ENCODE measurements around the gene KITLG. TPM values are rescaled to one million over a fixed set of nuclear protein-coding genes. Genes with fewer than 3 reads are reported as not detected.
"Not testable (repeated sequence)": the region's sequence is repeated elsewhere in the genome, so short reads cannot be mapped to it uniquely, and the experiment has no call there.

Gene KITLG
- total RNA-seq, 2 donors from 2014 or later = 0.05 TPM; not detected in 1

DNA sequence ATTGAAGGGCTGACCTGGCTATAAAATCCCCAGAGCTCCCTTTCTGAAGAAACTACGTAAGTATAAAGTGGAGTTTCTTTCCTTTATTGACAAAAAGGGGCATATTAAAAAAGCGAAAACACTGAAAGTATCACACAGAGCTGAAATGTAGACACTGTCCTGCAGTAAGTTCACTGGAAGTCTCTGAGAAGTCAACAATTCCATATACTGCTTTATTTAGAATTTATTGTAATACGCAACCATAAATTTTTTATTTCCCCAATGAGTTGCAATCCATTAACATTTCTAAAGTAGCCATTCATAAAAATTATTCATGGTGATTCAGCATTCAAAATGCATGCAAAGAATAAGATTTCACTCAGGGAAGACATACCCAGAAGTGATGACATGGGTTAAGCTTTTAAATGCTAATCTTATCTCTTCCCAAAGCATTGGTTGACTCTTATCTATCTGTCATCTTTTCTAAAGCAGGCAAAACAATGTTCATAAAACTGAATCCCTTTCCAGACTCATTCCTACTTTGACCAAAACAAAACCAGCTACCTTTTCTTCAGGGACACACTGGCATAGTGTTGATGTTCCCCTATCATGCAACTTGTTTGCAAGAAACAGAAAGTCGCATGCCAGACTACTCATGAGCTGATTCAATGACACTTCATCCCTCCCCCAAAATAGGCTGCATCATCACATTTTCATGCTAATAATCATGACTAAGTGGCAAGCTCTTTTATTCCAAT lies 17.3 kb downstream of the KITLG start:
- H3K9me3 Mint-ChIP-seq = no peaks in the 10 kb centered on the region

DNA sequence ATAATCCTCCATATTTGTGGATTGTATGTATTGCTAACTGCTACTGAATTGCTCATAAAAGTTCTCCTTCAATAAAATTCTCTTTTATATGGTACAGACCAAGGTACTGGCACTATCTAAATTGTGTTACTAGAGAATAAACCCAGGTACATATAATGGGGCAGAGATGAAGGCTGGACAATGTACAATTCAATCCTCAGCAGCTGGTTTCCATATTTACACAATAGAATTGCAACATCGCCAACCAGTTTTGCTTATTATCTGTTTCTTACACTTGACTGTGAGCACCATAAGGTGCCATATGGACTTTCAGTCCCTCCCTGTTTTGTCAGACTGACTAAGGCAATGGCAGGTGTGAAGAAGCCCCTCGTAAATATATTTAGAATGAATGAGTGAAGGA lies 18.1 kb downstream of the KITLG start:
- Mint-ChIP-seq H3K4me3 (no peak overlapping the region), H3K9me3 (no peaks in the 10 kb centered on the region), H3K36me3 (ENCODE audit: low read depth) (no peaks in the 10 kb centered on the region), H3K27me3 (peaks cover 3% of the 10 kb centered on the region), H3K4me1 (no peaks in the 10 kb centered on the region), H3K27ac (no peak overlapping the region)
- no peak for ATAC-seq (replicated peaks)

More for the DNA sequence above, 17.3 kb downstream of the KITLG start:
- ATAC-seq (replicated peaks) = no peak
- Mint-ChIP-seq H3K36me3 (ENCODE audit: low read depth) (no peaks in the 10 kb centered on the region), H3K27ac (no peak overlapping the region), H3K27me3 (peaks cover 3% of the 10 kb centered on the region), H3K4me1 (no peaks in the 10 kb centered on the region), H3K4me3 (no peak overlapping the region)

DNA sequence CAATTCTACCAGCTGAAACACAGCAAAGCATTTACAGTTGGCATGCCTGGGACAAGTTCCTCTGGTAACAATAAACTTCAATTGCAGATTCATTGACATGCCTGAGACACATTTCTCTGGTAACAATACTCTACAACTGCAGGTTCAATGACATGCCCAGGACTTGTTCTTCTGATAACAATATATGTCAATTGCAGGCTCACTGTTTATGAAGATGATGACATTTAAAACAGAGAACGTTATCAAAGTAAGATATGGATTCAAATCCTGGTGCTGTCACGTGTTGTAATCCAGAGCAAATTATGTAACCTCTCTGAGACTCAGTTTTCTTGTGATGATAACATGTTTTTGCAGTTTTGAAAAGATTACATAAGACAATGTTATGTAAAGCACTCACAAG lies 20.5 kb downstream of the KITLG start:
- Mint-ChIP-seq H3K4me3 (no peak overlapping the region), H3K27ac (no peak overlapping the region), H3K36me3 (ENCODE audit: low read depth) (no peaks in the 10 kb centered on the region), H3K4me1 (no peaks in the 10 kb centered on the region), H3K9me3 (no peaks in the 10 kb centered on the region), H3K27me3 (peaks cover 3% of the 10 kb centered on the region)
- no peak for ATAC-seq (replicated peaks)

DNA sequence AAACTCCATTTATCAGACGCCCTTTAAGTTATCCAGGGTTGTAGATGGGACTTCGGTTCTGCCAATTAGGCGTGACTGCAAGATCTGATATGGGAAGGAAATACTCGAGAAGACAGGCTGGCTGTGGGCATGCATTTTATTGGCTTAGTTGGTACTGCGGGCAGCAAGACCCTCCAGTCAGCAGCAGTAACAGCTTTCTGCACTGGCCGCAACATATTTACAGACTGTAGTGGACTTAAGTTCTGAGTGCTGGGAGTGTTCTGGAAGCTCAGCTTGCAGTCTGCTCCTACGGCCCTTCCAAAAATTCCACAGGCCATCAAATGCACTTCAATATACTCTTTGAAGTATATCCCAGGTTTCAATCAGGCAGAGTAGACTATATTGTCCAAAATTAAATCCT lies 21.1 kb downstream of the KITLG start:
- no peaks in the 10 kb centered on the region for H3K4me1 Mint-ChIP-seq
- no peaks in the 10 kb centered on the region for H3K36me3 Mint-ChIP-seq (ENCODE audit: low read depth)
- ATAC-seq (replicated peaks) = no peak
- no peak overlapping the region for H3K4me3 Mint-ChIP-seq
- no peak overlapping the region for H3K27ac Mint-ChIP-seq
- H3K27me3 Mint-ChIP-seq = peaks cover 3% of the 10 kb centered on the region
- no peaks in the 10 kb centered on the region for H3K9me3 Mint-ChIP-seq

DNA sequence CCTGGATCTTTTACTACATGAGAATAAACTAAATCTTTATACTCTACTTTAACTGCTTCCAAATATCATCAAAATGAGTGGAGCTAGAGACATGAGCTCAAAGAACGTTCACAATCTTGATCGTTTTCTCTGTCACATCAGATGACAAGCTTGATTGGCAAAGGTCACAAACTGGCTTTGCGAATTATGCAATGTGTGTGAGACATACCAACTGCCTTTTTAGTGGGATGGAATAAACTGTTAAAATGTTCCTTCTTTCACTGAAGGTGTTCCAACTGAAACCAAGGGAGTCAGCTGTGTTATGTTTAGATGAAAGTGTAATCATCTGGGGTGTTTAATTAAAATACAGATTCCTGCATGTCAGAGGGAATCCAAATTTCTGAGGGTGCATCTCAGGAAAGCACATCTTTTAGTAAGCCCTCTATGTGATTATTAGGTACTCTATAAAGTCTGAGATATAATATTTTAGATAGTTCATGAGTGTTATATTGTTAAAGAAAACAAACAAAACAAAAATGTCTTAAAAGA lies 21.9 kb downstream of the KITLG start:
- no peaks in the 10 kb centered on the region for H3K9me3 Mint-ChIP-seq
- H3K4me3 Mint-ChIP-seq = no peak overlapping the region
- peaks cover 2% of the 10 kb centered on the region for H3K27me3 Mint-ChIP-seq
- ATAC-seq (replicated peaks) = no peak
- H3K36me3 Mint-ChIP-seq (ENCODE audit: low read depth) = no peaks in the 10 kb centered on the region
- no peak overlapping the region for H3K27ac Mint-ChIP-seq
- no peaks in the 10 kb centered on the region for H3K4me1 Mint-ChIP-seq

DNA sequence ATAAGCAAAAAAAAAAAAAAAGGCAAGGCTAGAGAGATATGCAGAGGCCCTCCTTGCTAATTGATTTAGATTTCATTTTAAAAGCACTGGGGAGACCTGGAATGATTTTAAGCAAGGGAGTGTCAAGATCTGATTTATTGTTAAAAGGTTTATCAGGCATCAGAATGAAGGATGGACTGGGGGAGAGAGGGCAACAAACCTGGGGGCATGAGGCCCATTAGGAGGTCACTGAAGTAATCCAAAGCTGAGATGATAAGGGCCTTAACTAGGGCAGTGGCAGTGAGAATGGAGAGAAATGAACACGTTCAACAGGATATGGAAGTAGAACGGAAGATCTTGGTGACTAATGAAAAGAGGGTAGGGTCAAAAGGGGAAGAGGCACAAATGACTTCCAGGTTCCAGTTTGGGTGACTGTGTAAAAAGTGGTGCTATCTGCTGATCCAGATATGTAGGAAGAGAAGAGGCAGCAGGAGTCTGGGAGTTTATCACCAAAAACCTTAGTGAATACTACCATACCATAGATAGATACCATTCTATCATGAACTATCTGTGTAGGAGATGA lies 24.0 kb downstream of the KITLG start:
- H3K27me3 Mint-ChIP-seq = no peaks in the 10 kb centered on the region
- no peaks in the 10 kb centered on the region for H3K36me3 Mint-ChIP-seq (ENCODE audit: low read depth)
- H3K4me1 Mint-ChIP-seq = no peaks in the 10 kb centered on the region
- ATAC-seq (replicated peaks) = no peak
- H3K4me3 Mint-ChIP-seq = no peak overlapping the region
- no peak overlapping the region for H3K27ac Mint-ChIP-seq
- H3K9me3 Mint-ChIP-seq = no peaks in the 10 kb centered on the region

DNA sequence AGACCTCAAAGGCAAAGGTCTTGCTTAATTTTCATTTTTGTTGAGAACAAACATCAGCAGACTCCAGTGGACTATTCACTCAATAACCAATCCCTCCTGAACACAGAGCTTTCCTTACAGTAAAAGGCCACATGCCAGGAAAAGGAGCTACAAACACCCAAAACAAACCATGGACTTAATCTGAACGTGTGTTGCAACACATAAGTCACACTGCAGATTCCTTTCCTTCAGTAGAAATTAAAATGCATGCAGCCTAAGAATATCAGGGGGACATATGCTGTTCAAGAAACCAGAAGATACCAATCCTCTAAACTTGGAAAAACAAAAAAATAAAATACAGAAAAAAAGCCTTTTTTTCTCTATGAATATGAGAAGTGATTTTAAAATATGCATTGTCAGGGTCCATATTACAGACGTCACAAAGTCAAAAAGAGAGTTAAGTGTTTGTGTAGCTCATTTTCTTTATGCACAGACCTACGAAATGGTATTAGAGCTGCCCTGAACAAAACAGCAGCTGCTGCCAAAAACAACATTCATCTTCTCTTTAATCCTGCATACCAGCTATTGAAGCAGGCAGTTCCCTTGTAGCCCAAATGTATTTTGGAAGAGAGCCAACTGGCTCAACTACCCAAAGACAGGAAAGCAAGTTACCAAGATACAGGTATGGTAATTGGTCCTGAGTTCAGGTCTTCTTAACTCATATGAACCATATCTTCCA lies 26.2 kb downstream of the KITLG start:
- H3K4me3 Mint-ChIP-seq = no peak overlapping the region
- H3K36me3 Mint-ChIP-seq (ENCODE audit: low read depth) = no peaks in the 10 kb centered on the region
- no peaks in the 10 kb centered on the region for H3K27me3 Mint-ChIP-seq
- no peaks in the 10 kb centered on the region for H3K4me1 Mint-ChIP-seq
- no peak overlapping the region for H3K27ac Mint-ChIP-seq
- ATAC-seq (replicated peaks) = no peak
- H3K9me3 Mint-ChIP-seq = no peaks in the 10 kb centered on the region

DNA sequence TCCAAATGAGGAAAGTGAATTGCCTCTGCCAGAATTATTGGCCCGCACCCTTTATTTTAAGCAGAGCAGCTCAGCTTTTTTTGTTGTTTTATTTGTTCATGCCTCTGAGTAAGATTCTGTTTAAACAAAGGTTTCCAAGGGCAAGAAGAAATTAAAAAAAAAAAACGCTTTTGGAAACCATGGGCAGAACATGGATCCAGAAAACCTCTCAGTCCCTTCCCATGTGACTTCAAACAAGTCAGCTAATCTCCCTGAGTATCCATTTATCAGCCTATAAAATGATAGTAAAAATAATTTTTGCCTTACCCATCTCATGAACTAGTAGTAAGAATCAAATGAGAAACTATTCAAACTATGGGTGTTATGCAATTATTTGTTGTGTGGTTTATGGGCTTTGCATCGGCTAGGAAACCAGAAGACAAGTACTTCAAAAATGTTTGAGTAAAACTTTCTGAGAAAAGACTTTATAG lies 27.6 kb downstream of the KITLG start:
- Mint-ChIP-seq H3K36me3 (ENCODE audit: low read depth) (no peaks in the 10 kb centered on the region), H3K4me3 (no peak overlapping the region), H3K4me1 (no peaks in the 10 kb centered on the region), H3K27ac (no peak overlapping the region), H3K27me3 (no peaks in the 10 kb centered on the region), H3K9me3 (no peaks in the 10 kb centered on the region)
- no peak for ATAC-seq (replicated peaks)

DNA sequence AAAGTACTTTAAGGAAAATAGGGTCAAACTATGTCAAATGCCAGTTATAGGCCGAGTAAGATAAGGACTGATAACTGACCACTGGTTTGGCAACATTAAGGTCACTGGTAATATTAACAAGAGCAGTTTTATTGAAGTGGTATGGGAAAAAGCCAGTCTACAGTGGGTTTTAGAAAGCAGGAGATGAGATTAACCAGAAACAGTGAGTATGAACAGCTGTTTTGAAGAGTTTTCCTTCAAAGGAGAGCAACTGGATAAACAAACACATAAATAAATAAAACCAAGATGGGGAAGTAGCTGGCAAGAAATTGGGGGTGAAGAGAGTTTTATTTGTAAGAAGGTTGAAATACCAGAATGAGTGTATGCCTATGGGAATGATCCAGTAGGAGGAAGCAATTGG lies 30.3 kb downstream of the KITLG start:
- Mint-ChIP-seq H3K9me3 (no peaks in the 10 kb centered on the region), H3K4me1 (no peaks in the 10 kb centered on the region), H3K4me3 (no peak overlapping the region), H3K36me3 (ENCODE audit: low read depth) (no peaks in the 10 kb centered on the region), H3K27me3 (no peaks in the 10 kb centered on the region), H3K27ac (no peak overlapping the region)
- no peak for ATAC-seq (replicated peaks)

DNA sequence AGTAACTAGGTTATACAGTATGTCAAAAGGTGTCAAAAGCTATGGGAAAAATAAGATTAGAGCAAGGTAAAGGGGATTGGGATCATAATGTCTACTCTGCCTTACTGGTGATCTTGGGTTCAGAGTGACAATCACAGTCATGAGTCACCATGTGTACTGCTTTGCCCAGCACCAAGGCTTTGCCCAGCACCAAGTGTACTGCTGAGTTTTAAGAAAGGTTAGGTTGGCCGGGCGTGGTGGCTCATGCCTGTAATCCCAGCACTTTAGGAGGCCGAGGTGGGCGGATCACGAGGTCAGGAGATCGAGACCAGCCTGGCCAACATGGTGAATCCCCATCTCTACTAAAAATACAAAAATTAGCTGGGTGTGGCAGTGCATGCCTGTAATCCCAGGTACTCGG lies 32.3 kb downstream of the KITLG start:
- not testable (repeated sequence) for H3K27ac Mint-ChIP-seq; H3K9me3 Mint-ChIP-seq; H3K27me3 Mint-ChIP-seq; H3K4me1 Mint-ChIP-seq; H3K36me3 Mint-ChIP-seq (ENCODE audit: low read depth); ATAC-seq (replicated peaks); H3K4me3 Mint-ChIP-seq

DNA sequence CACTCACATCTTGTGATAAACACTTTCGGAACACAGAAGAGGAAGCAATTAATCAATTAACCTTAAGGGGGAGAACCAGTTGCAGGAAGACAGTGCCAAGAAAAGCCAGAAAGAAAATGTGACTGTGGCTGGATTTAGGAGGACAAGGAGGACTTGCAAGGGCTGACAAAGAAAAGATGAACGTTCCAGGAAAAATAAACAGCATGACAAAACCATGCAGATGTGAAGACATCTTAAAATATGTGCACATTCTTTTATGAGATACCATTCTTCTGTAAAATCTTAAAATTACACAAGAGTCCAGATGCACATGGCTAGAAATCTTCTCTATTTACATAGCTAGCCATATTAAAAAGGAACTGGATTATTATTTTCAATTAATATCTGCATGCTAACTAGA lies 33.4 kb downstream of the KITLG start:
- no peak overlapping the region for H3K27ac Mint-ChIP-seq
- no peak overlapping the region for H3K4me3 Mint-ChIP-seq
- H3K9me3 Mint-ChIP-seq = no peaks in the 10 kb centered on the region
- no peak for ATAC-seq (replicated peaks)
- no peaks in the 10 kb centered on the region for H3K27me3 Mint-ChIP-seq
- H3K4me1 Mint-ChIP-seq = no peaks in the 10 kb centered on the region
- H3K36me3 Mint-ChIP-seq (ENCODE audit: low read depth) = no peaks in the 10 kb centered on the region

DNA sequence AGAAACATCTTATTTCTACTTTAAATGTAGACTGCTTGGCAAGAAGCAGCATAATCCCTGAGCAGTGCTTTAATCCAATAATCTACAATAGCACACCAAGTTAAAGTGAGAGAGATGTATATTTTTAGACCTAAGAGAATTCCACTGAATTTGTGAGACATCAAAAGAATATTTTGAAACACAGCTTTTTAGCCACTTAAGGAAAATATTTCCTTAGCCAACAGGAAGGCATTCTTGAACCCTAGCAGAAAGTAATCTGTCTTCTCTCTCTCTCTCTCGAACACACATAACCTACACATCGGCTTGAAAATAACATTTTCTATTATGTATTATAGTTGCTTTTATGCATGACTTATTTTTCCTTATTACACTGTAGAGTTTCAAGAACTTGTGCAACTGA lies 34.0 kb downstream of the KITLG start:
- no peaks in the 10 kb centered on the region for H3K27me3 Mint-ChIP-seq
- no peaks in the 10 kb centered on the region for H3K36me3 Mint-ChIP-seq (ENCODE audit: low read depth)
- no peak for ATAC-seq (replicated peaks)
- no peaks in the 10 kb centered on the region for H3K9me3 Mint-ChIP-seq
- no peaks in the 10 kb centered on the region for H3K4me1 Mint-ChIP-seq
- H3K4me3 Mint-ChIP-seq = no peak overlapping the region
- no peak overlapping the region for H3K27ac Mint-ChIP-seq

DNA sequence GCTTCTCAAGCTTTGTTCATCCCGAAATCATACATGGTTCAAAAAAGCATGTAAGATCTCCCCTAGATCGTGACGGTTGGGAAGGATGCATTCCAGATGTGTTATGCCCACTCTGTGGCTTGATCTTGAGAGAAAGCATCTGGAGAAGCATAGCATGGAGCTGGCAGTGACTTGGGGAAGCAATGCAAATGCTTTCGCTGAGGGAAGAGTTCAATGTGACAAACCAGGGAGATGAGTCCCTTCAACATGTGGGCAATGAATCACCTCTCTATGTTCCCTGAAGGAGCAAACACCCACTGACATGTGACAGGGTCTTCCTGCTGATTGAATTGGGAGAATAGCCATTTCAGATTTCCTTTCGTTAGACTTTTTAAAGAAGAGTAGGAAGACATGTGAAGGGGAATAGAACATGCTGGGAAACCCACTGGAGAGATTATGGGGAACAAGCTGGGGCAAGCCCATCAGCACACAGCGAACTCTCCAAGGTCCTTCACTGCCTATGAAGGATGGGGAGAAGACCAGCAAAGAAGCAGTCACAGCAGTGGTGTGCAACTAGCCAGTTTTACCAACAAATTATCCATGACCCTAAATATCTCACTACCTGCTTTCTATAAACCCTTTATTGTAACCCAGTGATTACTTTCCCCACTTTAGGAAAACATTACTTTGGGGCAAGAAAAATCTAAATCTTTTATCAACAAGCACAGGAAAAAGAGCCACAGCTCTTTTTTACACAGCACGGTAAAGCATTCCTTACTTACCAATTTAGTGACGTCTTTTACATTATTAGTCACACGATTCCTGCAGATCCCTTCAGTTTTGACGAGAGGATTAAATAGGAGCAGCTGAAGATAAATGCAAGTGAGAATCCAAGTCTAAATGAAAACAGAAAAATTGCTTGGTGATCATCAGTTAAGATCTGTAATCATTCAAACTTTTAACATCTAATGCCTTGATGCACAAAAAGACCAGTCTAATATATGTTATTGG lies 35.0 kb downstream of the KITLG start:
- no peak overlapping the region for H3K27ac Mint-ChIP-seq

DNA sequence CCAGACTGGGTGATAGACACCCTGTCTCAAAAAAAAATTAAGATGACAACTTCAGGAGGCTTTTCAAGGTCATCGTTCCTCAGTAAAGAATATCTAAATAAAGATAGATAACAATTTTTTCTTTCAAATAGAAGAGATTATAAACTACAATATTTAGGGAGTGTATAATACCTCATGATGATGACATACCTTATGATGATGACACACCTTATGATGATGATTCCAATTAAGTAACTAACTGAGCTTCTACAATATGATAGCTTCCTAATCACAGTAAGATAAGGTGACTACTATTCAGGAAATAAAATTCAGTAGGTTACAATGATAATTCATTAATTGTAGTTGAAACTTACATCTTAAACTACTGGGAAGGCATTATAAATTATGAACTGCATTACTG lies 40.4 kb downstream of the KITLG start:
- Mint-ChIP-seq H3K27me3 (no peaks in the 10 kb centered on the region), H3K4me3 (no peak overlapping the region), H3K36me3 (ENCODE audit: low read depth) (no peaks in the 10 kb centered on the region), H3K4me1 (no peaks in the 10 kb centered on the region), H3K27ac (no peak overlapping the region), H3K9me3 (no peaks in the 10 kb centered on the region)
- no peak for ATAC-seq (replicated peaks)

More for the DNA sequence above, 35.0 kb downstream of the KITLG start:
- Mint-ChIP-seq H3K4me1 (no peaks in the 10 kb centered on the region), H3K4me3 (no peak overlapping the region), H3K36me3 (ENCODE audit: low read depth) (no peaks in the 10 kb centered on the region), H3K27me3 (no peaks in the 10 kb centered on the region), H3K9me3 (no peaks in the 10 kb centered on the region)
- ATAC-seq (replicated peaks) = no peak
